Activated naive CD8-positive, alpha-beta T cell treated with anti-CD3 and anti-CD28 coated beads, Interleukin-2, amount 50 U/mL, for 24 hours (primary cell): ENCODE measurements around the gene OR4K2.

Source experiments
- ATAC-seq: fragments of 150-1000 bp; cut with Tn5 transposase; one replicate; pipeline ENCODE4 v1.10.0; 2021
- DNase-seq: peaks from one replicate; pipeline ENCODE4 v3.0.0; 2021
- H3K27ac Mint-ChIP-seq: one replicate; pipeline ENCODE4 v1.8.0; 2021; ENCODE audit warnings: mild to moderate bottlenecking, mixed read lengths
- H3K27me3 Mint-ChIP-seq: one replicate; pipeline ENCODE4 v1.8.0; 2021; ENCODE audit warnings: mixed read lengths
- H3K36me3 Mint-ChIP-seq: one replicate; pipeline ENCODE4 v1.8.0; 2021; ENCODE audit warnings: low read depth, mixed read lengths
- H3K4me1 Mint-ChIP-seq: one replicate; pipeline ENCODE4 v1.8.0; 2021; ENCODE audit warnings: mixed read lengths
- H3K4me3 Mint-ChIP-seq: one replicate; pipeline ENCODE4 v1.8.0; 2021; ENCODE audit warnings: mild to moderate bottlenecking, moderate library complexity, mixed read lengths
- H3K9me3 Mint-ChIP-seq: one replicate; pipeline ENCODE4 v1.8.0; 2021; ENCODE audit warnings: mixed read lengths

The OR4K2 gene

GRCh38 chr14:19917955-19918518 lies 43.1 kb downstream of the OR4K2 start:
- Mint-ChIP-seq H3K36me3 (no peaks in the 10 kb centered on the region), H3K4me3 (no peak overlapping the region), H3K27ac (no peak overlapping the region), H3K9me3 (no peaks in the 10 kb centered on the region), H3K4me1 (no peaks in the 10 kb centered on the region), H3K27me3 (no peaks in the 10 kb centered on the region)
- peak; percentile 15 for ATAC-seq
- no peak for DNase-seq

- no peak for ATAC-seq
- no peaks in the 10 kb centered on the region for H3K27me3 Mint-ChIP-seq
- no peaks in the 10 kb centered on the region for H3K4me1 Mint-ChIP-seq
- no peaks in the 10 kb centered on the region for H3K9me3 Mint-ChIP-seq
- no peak overlapping the region for H3K27ac Mint-ChIP-seq
- H3K36me3 Mint-ChIP-seq, result no peaks in the 10 kb centered on the region
- no peak overlapping the region for H3K4me3 Mint-ChIP-seq
- DNase-seq, result no peak
Observed at GRCh38 chr14:19918553-19919264, 43.8 kb downstream of the OR4K2 start.

GRCh38 chr14:19920021-19920657 lies 45.2 kb downstream of the OR4K2 start, which contains the start of gene OR4K5:
TSS of gene OR4K5 (plus strand) at chr14:19920607. CDS start at chr14:19920607, 0 bp downstream.
- DNase-seq (no peak), ATAC-seq (no peak)
- Mint-ChIP-seq H3K27me3 (no peaks in the 10 kb centered on the region), H3K27ac (no peak within 1 kb of the TSS), H3K4me1 (no peaks in the 10 kb centered on the region), H3K4me3 (no peak within 1 kb of the TSS), H3K9me3 (peaks cover 3% of the 10 kb centered on the region), H3K36me3 (no peaks in the 10 kb centered on the region)

- no peaks in the 10 kb centered on the region for H3K36me3 Mint-ChIP-seq
Observed at GRCh38 chr14:19930617-19931016, 55.7 kb downstream of the OR4K2 start, which contains the start of gene OR4K1. TSS of gene OR4K1 (plus strand) at chr14:19930917. CDS start at chr14:19935667, 4,750 bp downstream.

More at GRCh38 chr14:19930617-19931016, 55.7 kb downstream of the OR4K2 start, which contains the start of gene OR4K1:
- Mint-ChIP-seq H3K4me3 (no peak within 1 kb of the TSS), H3K27me3 (no peaks in the 10 kb centered on the region), H3K9me3 (no peaks in the 10 kb centered on the region), H3K4me1 (no peaks in the 10 kb centered on the region), H3K27ac (no peak within 1 kb of the TSS)
- no peak for DNase-seq
- no peak for ATAC-seq
